Body of pancreas (tissue), 4 donors: ENCODE data around the gene LPIN3. TPM values are rescaled to one million over a fixed set of nuclear protein-coding genes. Genes with fewer than 3 reads are reported as not detected.

Experiments
- ATAC-seq: fragments of 150-250 bp; one replicate; pipeline ENCODE4 v1.9.1; 2016
- DNase-seq, 4 donors: peaks; one replicate each; pipeline ENCODE4 v3.0.0-alpha.2; 2019
- H3K27ac ChIP-seq, 4 donors: fragments of 200-600 bp; sonication (generic); 1 replicate in 3 of 4; 2 replicates in 1 of 4; pipeline versions ENCODE4 v1.5.1 to v1.6.1; 2016 to 2019; ENCODE audit warnings: mild to moderate bottlenecking in 1 of 4, mixed read lengths in 1 of 4, moderate library complexity in 1 of 4
- H3K27me3 ChIP-seq, 2 donors: fragments of 200-600 bp; sonication (generic); one replicate each; pipeline ENCODE4 v1.6.0; 2016; ENCODE audit warnings: mild to moderate bottlenecking in 1 of 2
- H3K36me3 ChIP-seq, 2 donors: fragments of 200-600 bp; sonication (generic); replicated peaks in 1 of 2; 2 replicates each; pipeline ENCODE4 v1.5.1; 2016; ENCODE audit warnings: low read depth in 2 of 2; ENCODE audit not compliant: insufficient read depth in 1 of 2
- H3K4me1 ChIP-seq: fragments of 200-600 bp; sonication (generic); one replicate; pipeline ENCODE4 v1.6.0; 2016
- H3K4me3 ChIP-seq, 2 donors: fragments of 200-600 bp; sonication (generic); 1 replicate in 1 of 2; 2 replicates in 1 of 2; pipeline ENCODE4 v1.5.1; 2016 to 2019
- H3K9me3 ChIP-seq, 3 donors: fragments of 200-600 bp; sonication (generic); 1 replicate in 2 of 3; 2 replicates in 1 of 3; pipeline ENCODE4 v1.5.1; 2016
- POLR2A ChIP-seq, 3 donors: fragments of 450-650 bp; IDR thresholded peaks; one replicate each; pipeline ENCODE4 v1.6.1; 2016; ENCODE audit warnings: antibody characterized with exemption in 3 of 3, mild to moderate bottlenecking in 2 of 3
- whole genome bisulfite sequencing, 2 donors: methylation state at CpG; one replicate each; pipeline ENCODE4 v1.1.5; 2017; 5-methylcytosine and 5-hydroxymethylcytosine counted together
- intact Hi-C: fragments of 100-400 bp; cut with DNase I; formaldehyde crosslinking; loops from one replicate; pipeline ENCODE4 v1.15.1; 2023
- total RNA-seq, 2 donors: library from RNA; depleted of rRNA; stranded (reverse); fragments of >200 nt; gene quantifications; one replicate each; pipeline ENCODE4 v1.1.0, GENCODE V29; 2016
- TF ChIP-seq, protein P1 (sequence below), 7 experiments: fragments of 450-650 bp in 4 of 7; fragments of 200-600 bp in 3 of 7; sonication (generic) in 3 of 7; IDR thresholded peaks; one replicate each; pipeline ENCODE4 v1.5.1; 2016 to 2019; ENCODE audit warnings: antibody characterized with exemption in 7 of 7

Gene LPIN3
- total RNA-seq, 2 donors from 2014 or later = 11.9 to 50.1 TPM

GRCh38 chr20:41373931-41374920 lies 33.6 kb downstream of the LPIN3 start:
- no peaks in the 10 kb centered on the region for H3K4me1 ChIP-seq
- H3K9me3 ChIP-seq = no peaks in the 10 kb centered on the region
- 74 to 75% methylated on average over 7 to 9 of the region's 9 CpGs for WGBS, 2 donors
- intact Hi-C loops = no loop called here
- no peak for TF ChIP-seq POLR2A (IDR thresholded peaks at IDR 0.05)
- TF ChIP-seq, protein P1, sequence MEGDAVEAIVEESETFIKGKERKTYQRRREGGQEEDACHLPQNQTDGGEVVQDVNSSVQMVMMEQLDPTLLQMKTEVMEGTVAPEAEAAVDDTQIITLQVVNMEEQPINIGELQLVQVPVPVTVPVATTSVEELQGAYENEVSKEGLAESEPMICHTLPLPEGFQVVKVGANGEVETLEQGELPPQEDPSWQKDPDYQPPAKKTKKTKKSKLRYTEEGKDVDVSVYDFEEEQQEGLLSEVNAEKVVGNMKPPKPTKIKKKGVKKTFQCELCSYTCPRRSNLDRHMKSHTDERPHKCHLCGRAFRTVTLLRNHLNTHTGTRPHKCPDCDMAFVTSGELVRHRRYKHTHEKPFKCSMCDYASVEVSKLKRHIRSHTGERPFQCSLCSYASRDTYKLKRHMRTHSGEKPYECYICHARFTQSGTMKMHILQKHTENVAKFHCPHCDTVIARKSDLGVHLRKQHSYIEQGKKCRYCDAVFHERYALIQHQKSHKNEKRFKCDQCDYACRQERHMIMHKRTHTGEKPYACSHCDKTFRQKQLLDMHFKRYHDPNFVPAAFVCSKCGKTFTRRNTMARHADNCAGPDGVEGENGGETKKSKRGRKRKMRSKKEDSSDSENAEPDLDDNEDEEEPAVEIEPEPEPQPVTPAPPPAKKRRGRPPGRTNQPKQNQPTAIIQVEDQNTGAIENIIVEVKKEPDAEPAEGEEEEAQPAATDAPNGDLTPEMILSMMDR (IDR thresholded peaks at IDR 0.05) = no peak
- no peak overlapping the region for H3K27ac ChIP-seq
- H3K27me3 ChIP-seq = no peaks in the 10 kb centered on the region
- ATAC-seq = no peak
- DNase-seq = no peak
- H3K36me3 ChIP-seq = no peaks in the 10 kb centered on the region
- no peak overlapping the region for H3K4me3 ChIP-seq

GRCh38 chr20:41375846-41376245 lies 35.2 kb downstream of the LPIN3 start:
- Histone ChIP-seq H3K36me3 (no peaks in the 10 kb centered on the region), H3K27ac (no peak overlapping the region), H3K9me3 (no peaks in the 10 kb centered on the region), H3K27me3 (no peaks in the 10 kb centered on the region), H3K4me3 (no peak overlapping the region), H3K4me1 (no peaks in the 10 kb centered on the region)
- 74% methylated on average over 9 of the region's 9 CpGs for WGBS, 2 donors
- ATAC-seq (no peak), DNase-seq (no peak)
- TF ChIP-seq, protein P1 (IDR thresholded peaks at IDR 0.05) = no peak
- no peak for TF ChIP-seq POLR2A (IDR thresholded peaks at IDR 0.05)
- intact Hi-C loops = no loop called here

- no peaks in the 10 kb centered on the region for H3K4me1 ChIP-seq
- 79 to 83% methylated on average over 5 of the region's 5 CpGs for WGBS, 2 donors
- no peaks in the 10 kb centered on the region for H3K36me3 ChIP-seq
- H3K9me3 ChIP-seq = no peaks in the 10 kb centered on the region
- no peak for DNase-seq
- no peaks in the 10 kb centered on the region for H3K27me3 ChIP-seq
- no peak overlapping the region for H3K27ac ChIP-seq
- no peak for ATAC-seq
- TF ChIP-seq, protein P1 (IDR thresholded peaks at IDR 0.05) = no peak
- no peak for TF ChIP-seq POLR2A (IDR thresholded peaks at IDR 0.05)
- intact Hi-C loops = no loop called here
- H3K4me3 ChIP-seq = no peak overlapping the region
Observed at GRCh38 chr20:41376349-41376748, 35.7 kb downstream of the LPIN3 start.

DNA sequence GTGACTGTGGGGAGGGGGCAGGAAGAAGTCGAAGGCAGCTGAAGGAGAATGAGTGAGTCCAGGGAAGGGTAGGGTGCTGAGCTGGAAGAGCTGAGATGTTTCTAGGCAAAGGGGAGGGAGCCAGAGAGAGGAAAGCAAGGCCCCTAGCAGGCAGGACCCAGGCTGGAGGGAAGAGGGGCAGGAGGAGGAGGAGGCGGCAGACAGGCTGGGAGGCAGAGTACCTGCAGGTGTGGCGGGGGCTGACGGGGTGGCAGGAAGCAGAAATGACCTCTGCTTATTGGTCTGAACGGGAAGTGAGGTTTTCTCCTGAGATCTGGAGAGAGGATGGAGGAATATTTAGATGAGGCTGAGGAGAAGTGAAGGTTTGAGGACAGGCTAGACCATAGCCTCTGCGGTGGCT lies 36.7 kb downstream of the LPIN3 start:
- intact Hi-C loops = no loop called here
- no peaks in the 10 kb centered on the region for H3K9me3 ChIP-seq
- no peak for DNase-seq
- TF ChIP-seq POLR2A (IDR thresholded peaks at IDR 0.05) = no peak
- TF ChIP-seq, protein P1 (IDR thresholded peaks at IDR 0.05) = no peak
- H3K4me1 ChIP-seq = no peaks in the 10 kb centered on the region
- H3K36me3 ChIP-seq = no peaks in the 10 kb centered on the region
- H3K4me3 ChIP-seq = no peak overlapping the region
- WGBS, 2 donors = 59 to 62% methylated on average over 6 of the region's 6 CpGs
- H3K27me3 ChIP-seq = no peaks in the 10 kb centered on the region
- ATAC-seq = no peak
- H3K27ac ChIP-seq = no peak overlapping the region
